Stimulated activated CD4-positive, alpha-beta T cell treated with anti-CD3 and anti-CD28 coated beads, Interleukin-1b, Interleukin-23, amount 100 ng/mL, for 48 hours (primary cell): Measurements from ENCODE around the gene RNF25.
A peak's percentile ranks its signal among the peaks of the same experiment; 100 is the strongest.

ENCODE experiments used
- DNase-seq: peaks from one replicate; pipeline ENCODE4 v3.0.0-alpha.2; 2020

The RNF25 gene, protein sequence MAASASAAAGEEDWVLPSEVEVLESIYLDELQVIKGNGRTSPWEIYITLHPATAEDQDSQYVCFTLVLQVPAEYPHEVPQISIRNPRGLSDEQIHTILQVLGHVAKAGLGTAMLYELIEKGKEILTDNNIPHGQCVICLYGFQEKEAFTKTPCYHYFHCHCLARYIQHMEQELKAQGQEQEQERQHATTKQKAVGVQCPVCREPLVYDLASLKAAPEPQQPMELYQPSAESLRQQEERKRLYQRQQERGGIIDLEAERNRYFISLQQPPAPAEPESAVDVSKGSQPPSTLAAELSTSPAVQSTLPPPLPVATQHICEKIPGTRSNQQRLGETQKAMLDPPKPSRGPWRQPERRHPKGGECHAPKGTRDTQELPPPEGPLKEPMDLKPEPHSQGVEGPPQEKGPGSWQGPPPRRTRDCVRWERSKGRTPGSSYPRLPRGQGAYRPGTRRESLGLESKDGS

DNA sequence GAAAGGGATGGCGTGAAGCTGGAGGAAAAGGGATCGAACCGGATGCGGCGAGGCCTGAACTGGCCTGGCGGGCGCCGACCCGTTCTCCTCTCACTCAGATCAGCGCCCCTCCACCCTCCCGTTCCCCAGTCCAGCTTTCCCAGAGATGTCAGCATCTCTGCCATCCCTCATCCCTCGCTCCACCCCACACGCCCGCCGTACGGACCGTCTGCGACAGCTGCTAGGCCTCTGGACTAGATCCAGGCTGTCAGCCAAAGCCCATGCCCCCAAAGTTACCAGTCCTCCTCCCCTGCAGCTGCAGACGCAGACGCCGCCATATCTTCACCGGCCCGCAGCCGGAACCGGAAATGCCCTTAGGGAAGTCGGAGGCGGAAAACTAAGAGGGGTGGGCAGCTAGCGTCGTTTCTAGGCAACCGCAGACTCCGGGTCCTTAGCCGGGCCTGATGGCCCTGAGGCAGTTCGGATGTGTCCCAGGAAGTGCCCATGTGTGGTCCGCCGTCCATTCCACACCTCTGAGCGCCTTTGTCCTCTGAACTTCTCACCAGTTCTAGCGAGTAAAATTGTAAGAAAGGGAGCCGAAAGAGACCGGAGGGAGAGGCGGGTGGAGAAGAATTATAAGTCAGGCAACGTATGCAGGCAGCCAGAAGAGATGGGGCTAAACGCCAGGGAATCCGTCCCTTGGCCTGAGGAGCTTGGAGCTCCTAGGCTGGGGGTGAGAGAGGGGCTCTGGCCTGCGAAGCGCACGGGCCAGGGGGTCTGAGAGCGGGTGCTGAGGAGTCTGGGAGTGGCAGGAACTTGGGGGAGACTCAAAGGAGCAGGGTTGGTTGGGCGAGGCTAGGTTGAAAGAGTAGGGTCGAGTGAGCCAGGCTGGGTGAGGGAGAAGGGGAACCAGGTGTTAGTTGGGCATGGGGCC, at the start of gene RNF25, which contains the start of gene STK36:
Gene RNF25, minus strand, starts transcription at position 349 of the 913 bp plus-strand sequence. Its CDS starts 32 bp downstream, at position 317.
Gene STK36, plus strand, starts transcription at position 433 of the 913 bp plus-strand sequence. CDS start 744 bp downstream, outside the sequence.
- DNase-seq, result peak; percentile 87

DNA sequence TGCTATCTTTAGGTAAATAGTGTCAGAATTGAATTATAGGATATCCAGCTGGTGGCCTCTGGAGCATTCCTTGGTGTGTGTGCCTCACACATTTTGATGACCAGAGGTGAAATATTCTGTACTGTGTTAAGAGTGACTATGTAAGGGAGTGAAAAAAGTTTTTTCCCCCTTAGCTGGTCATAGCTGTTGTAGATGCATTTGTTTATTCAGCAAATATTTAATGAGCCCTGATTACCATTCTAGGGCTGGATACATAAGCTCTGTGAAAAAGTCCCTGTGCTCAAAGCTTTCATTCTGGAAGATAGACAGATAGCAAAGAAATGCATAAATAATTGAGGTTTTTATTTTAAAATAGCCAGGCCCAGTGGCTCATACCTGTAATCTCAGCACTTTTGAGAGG, 49.7 kb upstream of the RNF25 start:
- DNase-seq, result no peak

DNA sequence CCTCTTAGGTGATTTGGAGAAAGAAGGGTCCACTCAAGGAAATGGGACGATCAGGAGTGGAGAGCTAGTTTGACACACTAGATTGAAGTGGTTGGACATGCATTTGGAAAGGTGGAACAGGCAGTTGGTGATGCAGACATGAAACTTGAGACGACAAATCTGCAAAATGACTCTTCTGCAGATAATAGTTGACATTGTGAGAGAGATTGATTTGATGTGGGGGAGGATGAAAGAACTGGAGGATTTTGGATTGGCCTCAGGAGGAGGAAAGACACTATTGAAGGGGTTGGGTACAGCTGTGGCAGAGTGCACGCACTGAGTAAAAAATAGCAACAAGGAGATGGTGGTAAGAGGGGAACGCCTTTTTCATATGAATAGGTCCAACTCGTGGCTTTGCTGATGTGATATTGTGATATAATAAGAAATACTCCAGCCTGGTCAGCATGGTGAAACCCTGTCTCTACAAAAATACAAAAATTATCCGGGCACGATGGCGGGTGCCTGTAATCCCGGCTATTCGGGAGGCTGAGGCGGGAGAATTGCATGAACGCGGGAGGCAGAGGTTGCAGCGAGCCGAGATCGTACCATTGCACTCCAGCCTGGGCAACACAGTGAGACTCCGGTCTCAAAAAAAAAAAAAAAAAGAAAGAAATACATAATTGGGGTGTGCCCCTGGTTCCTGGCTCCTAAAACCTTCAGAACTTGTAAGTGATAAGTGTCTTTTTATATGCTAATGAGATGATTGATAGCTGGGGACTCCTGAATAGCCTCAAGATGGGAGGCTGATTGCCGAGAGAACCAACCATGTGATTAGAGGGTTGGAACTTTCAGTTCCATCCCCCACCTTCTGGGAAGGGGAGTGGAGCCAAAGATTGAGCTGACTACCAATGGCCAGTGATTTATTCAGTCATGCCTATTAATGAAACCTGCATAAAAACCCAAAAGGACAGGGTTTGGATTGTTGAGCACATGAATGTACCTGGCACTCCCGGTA, 48.5 kb upstream of the RNF25 start:
- DNase-seq, result no peak

DNA sequence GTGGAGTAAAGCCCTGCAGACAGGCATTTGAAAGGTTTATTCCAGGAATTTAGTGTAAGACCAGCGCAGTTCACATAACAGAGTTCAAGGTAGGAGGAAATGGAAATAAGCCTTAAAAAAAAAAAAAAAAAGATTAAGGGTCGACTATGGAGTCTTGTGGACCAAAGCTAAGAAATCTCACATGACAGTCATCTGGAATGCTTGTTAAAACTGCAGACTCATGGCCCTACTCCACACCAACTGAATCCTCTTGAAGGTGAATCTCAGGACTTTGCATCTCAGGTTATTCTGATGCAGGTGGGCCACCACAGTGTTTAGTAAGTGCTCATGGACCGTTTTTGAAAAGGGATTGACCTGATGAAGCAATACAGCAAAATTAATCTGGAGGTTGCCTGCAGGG, 47.7 kb upstream of the RNF25 start:
- DNase-seq, result no peak

DNA sequence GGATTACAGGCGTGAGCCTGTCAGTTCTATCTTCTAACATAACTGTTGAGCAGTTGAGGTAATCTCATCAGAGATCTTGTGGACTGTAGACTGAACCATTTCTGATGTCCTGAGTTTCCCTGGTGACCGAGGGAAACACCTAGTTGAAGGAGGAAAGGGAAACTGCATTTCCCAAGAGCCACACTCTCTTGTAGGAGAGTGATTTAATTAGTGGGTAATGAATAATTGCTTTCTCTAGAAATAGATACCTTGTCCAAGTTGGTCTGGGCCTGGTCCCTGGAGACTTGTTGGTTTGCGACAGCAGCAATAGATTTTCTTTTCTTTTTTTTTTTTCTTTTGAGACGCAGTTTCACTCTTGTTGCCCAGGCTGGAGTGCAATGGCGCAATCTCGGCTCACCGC, 46.3 kb upstream of the RNF25 start:
- no peak for DNase-seq

DNA sequence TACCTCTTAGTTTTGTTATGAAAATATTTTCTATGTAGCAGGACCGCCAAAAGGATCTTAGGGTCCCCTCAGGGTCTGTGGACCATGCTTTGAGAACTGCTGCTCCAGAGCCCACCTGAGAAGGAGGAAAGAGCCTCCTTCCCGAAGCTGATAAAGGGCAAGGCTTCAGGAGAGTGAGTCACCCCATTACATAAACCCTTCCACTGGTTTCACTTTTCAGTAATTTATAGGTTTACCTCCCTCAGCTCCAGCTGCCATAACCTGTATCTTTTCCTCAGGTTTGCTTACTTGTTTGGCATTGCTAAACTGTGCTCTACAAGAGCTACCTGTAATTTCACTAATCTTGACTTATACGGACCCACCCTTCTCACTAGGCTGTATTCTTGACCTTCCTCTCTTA, 45.5 kb upstream of the RNF25 start:
- no peak for DNase-seq

DNA sequence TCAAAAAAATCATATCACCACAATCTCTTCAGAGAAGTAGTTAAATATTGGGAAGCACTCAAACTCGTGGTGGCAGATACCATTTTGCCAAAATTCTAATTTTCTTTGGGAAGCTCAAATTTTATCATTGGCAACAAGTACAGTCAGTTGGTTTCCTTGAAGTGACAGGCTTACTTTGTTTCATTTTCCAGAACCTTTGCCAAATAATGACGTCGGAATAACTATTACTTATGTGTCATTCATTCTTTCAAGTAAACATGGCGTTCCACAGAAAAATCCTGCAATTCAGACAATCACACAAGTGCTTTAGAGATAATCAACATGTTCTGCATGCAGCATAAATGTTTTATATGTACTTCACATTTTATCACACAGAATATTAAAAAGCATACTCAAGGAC, 44.3 kb upstream of the RNF25 start:
- DNase-seq, result no peak

DNA sequence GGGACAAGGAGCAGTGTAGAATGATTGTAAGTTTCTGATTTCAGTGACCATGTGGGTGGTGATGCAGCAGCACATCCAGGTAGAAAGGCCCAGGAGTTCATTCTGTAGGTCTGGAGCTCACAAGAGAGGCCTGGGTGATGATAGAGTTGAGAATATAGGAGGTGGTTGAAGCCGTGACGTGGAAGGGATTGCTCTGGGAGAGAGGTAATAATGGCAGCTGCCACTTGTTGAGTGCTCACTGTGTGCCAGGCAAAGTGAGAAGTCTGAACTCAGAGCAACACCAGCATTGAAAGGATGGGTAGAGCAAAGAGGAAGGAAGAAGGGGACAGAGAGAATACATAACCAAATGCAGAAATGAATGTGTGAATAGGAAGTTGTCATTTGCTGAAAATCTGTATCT, 42.1 kb upstream of the RNF25 start:
- no peak for DNase-seq

DNA sequence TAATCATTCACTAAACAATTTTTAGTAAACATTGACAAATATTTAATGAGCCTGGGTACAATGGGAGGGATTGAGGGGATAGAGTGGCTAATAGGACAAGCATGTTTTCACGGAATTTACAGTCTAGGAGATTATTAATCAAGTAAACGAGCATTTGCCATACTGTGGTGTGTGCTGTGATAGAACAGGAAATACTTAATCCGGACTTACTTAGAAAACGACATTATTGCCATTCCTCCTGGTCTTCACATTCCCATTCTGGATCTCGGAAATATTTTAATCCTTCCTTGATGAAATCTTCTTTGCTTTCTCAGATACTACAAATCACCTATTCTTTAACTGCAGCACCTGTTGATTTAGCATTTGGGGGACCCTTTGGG, 39.7 kb upstream of the RNF25 start:
- no peak for DNase-seq

DNA sequence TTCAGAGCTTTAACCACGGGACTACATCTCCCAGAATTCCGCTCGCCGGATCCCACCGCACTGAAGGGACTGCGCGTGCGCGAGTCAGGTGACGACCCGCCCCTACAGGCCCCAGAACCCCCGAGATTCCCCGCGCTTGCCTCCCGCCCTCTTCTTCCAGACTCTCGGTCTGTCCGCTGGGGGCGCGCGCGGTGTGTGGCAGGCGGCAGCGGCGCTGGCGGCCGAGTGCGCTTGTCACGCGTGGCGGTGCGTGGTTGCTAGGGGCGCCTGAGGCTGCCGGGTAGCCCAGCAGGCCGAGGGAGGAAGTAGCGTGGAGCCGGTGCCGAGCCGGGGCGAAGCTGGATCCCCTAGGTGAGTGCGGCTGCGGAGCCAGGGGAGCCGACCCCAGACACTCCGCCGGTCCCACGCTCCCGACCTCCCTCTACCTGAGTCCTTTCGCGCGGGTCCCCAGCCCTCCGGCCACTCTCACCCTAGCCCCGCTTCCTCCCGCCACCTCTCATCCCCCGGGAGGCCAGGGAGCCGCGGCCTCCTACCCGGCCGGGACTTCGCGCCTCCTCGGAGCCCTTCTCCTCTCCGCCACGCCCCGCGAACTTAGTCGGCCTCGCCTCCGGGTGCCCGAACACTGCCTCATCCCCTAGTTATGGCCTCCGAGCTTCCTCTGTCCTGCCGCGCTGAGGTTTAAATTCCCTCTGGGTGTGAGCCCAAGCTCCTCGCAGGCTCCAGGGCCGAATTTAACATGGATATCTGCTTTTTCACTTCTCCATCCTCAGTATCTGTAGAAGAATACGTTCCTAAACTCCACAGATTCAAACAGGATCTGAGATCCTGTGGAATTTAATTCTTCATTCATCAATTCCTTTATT, 39.1 kb upstream of the RNF25 start, which contains the start of gene TTLL4:
Gene TTLL4, plus strand, starts transcription at position 149 of the 863 bp plus-strand sequence. CDS start 26,842 bp downstream, outside the sequence.
- DNase-seq, result peak; percentile 98

DNA sequence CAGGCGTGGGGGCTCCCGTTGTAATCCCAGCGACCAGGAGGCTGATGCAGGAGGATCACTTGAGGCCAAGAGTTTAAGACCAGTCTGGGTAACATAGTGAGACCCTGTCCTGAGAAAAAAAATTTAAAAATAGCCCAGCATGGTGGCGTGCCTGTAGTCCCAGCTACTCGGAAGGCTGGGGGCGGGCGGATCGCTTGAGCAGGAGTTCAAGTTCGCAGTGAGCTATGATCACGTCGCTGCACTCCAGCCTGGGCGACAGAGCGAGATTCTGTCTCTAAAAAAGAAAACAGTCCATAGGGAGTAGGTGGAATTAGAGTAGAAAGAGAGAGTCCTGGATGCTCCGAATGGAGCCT, 38.5 kb upstream of the RNF25 start:
- DNase-seq, result no peak

DNA sequence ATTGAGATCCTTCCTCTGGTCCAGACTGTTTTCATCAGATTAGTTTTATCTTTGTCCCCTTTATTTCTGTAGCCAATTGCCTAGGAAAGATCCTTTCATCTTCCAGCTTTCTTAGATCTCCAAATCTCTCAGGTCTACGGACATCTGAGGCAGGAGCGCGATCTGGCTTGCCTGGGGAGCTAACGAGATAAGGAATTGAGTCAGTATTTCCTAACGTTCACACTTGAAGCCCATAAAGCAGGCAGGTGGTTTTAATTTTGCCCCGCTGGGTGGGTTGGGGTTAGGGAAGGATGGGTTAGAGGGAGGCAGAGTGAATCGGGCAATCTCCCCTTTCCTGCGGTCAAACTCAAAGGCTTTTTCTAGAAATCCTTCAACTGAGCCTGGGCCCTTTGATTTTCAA, 38.1 kb upstream of the RNF25 start:
- DNase-seq, result no peak

DNA sequence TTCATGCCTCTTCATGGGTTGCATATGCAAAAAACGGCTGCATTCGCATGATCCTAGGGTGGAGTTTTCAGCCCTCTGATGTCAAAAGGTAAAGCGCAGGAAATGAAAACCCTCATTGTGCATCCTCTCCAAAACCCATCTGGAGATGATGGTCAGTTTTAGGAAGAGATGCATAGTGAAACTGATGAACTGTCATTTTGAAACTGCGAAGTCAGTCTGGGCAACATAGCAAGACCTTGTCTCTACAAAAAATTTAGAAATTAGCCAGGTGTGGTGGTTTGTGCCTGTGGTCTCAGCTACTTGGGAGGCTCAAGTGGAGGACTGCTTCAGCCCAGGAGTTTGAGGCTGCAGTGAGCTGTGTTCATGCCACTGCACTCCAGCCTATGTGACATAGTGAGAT, 36.3 kb upstream of the RNF25 start:
- DNase-seq, result no peak

DNA sequence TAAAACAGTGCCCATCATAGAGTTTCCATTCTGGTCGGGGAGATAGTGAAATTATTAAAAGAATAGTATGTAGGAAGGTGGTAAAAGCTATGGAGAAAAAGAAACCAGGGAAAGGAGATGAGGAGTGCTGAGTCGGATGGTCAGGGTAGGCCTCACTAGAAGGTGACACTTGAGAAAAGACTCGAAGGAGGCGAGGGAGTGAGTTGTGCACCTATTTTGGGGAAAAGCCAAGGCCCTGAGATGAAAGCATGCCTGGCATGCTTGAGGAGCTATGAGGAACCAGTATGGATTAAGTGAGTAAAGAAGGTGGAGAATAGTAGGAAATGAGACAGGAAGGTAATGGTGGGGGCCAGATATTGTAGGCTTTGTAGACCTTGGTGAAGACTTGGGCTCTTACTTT, 31.5 kb upstream of the RNF25 start:
- no peak for DNase-seq

DNA sequence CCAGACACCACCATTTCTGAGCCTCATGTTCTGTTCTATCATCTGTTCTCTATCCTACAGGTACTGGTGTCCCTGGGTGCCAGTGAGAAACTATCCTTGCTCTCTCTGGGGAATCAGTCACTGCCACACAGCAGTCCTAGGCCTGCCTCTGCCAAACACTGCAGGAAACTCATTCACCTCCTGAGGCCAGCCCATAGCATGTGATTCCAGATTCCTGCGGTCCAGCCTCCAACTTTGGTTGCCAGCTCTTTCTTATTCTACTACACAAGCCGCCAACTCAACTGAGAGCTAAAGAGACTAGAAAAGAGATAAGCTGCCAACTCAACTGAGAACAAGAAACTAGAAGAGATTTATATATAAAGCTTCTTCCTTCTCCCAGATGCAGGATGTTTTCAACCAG, 30.0 kb upstream of the RNF25 start:
- DNase-seq, result no peak

DNA sequence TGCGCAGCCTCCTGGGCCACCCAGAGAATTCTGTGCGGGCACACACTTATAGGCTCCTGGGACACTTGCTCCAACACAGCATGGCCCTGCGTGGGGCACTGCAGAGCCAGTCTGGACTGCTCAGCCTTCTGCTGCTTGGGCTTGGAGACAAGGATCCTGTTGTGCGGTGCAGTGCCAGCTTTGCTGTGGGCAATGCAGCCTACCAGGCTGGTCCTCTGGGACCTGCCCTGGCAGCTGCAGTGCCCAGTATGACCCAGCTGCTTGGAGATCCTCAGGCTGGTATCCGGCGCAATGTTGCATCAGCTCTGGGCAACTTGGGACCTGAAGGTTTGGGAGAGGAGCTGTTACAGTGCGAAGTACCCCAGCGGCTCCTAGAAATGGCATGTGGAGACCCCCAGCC, 27.1 kb upstream of the RNF25 start:
- DNase-seq, result no peak

DNA sequence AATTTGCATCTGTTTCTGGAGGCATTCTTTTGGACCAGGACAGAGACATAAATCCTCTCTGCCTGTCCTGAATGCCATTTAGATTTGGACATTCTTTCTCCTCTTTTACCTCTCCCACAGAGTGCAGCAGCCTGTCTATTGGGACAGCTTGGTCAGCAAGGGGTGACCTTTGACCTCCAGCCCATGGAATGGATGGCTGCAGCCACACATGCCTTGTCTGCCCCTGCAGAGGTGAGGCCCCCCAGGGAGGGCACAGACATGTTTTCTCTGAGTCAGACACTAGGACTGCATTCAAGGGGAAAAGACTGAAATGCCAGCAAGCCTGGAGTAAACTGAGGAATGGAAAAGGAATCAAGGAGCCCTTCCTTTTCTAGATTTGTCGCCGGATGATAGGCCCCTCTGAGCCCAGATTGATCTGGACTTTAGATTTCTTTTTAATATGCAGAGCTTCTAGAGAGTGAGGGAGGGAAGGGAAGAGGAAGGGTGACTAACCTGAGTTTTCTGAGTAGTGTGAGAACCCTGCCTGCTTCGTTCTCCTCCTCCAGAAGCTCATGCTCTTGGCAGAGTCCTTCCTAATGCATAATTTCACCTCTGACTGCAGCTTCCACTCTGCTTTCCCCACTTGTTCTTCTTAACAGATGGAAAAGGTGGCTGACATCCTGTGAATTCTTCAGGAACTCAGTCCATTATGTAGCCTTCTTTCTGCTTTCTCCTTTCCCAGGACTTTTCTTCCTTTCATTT, 22.8 kb upstream of the RNF25 start:
- DNase-seq, result no peak

DNA sequence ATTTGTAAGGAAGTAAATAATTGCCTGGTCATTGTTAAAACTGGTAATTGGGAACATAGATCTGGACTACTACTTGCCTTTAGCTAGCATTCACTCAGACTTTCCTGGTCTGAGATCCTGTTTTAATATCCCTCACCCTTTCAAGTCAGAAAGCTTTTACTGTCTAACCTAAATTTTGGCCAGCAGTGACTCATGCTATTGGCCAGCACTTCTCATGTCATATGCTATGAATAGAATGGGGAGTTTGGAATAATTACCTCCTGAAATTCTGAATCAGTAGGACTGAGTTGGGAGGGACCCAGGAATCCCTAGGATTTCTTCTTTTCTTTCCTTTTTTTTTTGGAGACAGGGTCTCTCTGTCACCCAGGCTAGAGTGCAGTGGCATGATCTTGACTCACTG, 19.4 kb upstream of the RNF25 start:
- no peak for DNase-seq

DNA sequence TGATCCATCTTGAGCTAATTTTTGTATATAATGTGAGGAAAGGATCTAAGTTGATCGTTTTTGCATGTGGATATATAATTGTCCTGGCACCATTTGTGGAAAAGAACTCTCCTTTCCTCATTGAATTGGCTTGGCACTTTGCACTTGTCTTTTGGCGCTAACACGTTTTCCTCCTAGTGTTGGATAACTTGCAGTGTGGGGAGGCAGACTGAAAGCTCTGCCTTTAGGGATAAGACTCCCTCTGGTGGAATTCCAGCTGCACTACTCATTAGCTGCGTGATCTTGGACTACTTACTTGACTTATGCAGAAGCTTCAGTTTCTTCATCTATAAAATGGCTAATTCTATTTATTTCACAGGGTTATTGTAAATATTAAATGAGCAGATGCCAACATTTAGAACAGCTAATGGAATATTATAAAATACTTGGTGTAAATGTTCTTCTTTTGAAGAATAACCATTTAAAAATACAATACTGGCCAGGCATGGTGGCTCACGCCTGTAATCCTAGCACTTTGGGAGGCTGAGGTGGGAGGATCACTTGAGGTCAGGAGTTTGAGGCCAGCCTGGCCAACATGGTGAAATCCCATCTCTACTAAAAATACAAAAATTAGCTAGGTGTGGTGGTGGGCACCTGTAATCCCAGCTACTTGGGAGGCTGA, 15.7 kb upstream of the RNF25 start:
- peak; percentile 9 for DNase-seq

DNA sequence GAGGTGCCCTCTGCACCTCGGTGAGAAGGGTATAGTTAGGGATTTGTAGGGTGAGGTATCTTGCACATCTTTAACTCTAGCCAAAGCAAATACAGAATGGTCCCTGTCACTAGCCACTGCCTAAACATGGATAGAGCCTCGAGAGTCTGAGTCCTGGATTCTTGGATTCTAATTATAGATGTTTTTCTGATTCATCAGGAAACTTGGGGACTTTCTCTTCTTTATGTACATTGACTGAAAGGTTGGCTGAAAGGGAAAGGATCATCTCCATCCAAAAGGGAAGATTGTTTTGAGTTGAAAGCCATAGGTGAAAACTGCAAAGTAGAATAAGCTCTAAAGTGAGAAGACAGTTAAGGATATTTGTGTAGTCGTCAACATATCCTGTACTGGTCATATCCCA, 8.3 kb upstream of the RNF25 start:
- no peak for DNase-seq
